Activated T-cell treated with anti-CD3 and anti-CD28 coated beads for 48 hours (primary cell): ENCODE data around the gene TRPM1.
A peak's percentile ranks its signal among the peaks of the same experiment; 100 is the strongest.

Source experiments
- DNase-seq: peaks from one replicate; pipeline ENCODE4 v3.0.0-alpha.2; 2020; ENCODE audit warnings: low read depth

TRPM1 gene

GRCh38 chr15:30969724-30970123 lies 131.8 kb downstream of the TRPM1 start:
- DNase-seq = no peak

DNA sequence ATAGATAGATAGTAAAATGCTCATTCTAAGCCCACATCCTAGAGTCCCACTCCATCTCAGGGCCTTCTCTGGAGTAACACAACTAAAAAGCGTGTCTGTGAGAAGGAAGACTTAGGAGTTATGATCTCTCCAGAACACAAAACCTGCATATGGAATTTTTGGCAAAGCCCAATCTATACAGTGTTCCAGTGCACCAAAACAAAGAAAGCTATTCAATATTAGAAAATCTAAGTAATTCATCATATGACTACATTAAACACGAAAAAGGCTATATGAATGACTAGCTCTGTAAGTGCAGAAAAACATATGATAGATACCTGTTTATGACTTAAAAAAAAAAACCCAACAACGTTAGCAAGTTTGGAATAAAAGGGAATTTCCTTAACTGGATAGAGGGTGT lies 137.8 kb downstream of the TRPM1 start:
- no peak for DNase-seq

GRCh38 chr15:30962659-30963058 lies 138.9 kb downstream of the TRPM1 start:
- no peak for DNase-seq

DNA sequence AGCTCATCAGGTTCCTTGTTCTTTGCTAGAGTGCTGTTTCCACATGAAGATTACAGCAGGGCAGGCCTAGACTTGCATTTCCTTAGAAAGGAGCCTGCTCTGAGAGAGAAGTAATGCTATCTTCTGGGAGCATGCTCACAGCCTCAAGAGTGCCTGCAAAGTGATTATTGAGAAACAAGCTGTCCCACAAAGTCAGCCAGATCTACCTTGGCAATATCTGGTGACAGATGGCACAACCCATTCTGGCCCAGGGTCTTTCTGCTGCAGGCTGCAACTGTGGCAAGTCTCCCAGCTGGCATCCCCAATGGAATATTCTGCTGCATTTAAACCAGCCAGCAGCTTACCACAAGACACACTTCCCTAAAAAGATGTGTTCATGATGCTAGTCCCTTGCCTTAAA lies 139.4 kb downstream of the TRPM1 start:
- DNase-seq = no peak

GRCh38 chr15:30958219-30958618 lies 143.3 kb downstream of the TRPM1 start:
- no peak for DNase-seq

DNA sequence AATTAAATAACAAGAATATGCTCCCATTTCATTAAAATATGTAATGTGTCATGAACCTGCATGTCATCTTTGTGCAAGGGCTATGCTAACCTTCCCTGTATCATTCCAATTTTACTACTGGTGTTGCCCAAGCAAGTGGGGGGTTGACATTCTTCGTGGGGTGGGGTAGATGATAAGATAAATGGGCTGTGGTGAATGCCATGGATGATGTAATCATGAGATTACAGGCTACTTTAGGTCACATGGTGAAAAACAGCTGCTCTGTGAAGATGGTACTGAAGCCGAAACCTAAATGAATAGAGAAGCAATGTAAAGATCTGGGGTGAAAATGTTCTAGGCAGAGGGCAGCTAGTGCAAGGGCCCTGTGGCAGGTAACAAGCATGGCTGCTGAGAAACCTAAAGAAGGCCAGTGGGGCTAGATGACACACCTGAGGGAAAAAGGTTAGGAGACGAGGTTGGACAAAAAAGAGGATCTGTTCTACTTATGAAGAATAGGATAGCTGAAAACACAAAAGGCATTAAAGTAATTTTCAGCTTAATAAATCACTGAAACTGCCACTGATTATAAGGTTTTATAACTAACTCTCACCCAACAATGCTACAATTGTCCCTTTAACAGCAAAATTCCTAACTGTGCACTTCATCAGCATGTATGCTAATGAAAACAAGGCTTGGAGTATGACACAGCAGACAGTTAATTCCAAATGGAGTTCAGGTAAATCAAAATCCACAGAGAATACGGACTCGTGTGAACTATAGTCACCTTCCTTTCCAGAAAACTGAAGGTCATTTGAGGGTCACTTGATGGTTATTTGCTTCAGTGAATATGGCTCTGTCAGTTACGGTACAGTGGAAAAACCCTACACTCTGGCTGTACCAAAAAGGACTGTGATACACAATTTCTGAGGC lies 145.1 kb downstream of the TRPM1 start:
- DNase-seq = no peak

- DNase-seq = no peak
Observed at GRCh38 chr15:30954674-30955073, 146.9 kb downstream of the TRPM1 start.

DNA sequence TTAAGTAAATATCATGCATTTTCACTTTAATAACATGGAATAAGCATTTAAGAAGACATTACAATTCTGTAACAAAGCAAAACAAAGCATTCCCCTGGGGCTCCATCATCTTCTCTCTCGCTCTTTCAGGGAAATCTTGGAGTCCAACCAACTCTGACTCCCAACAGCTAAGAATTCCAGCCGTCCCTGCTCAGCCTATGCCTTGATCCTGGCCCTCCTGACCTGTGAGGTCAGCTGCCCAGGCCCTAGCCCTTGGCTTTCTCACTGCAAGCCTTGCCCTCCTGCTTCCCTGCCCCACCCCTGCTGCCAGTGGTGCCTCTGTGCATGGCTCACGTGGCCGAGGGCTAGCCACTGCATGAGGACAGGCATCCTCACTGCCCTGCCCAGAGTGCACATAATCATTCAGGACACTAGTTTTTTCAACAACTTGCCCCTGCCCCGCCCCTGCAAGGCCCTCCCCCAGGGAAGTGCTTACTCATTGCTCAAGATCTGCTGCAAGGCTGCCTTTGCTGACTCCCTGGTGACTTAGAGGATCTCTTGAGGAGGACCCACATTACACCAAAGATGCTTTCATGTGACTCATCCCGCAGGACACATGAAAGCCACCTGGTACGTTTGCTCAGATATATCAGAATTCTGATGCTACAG lies 147.7 kb downstream of the TRPM1 start:
- peak; percentile 4 for DNase-seq

DNA sequence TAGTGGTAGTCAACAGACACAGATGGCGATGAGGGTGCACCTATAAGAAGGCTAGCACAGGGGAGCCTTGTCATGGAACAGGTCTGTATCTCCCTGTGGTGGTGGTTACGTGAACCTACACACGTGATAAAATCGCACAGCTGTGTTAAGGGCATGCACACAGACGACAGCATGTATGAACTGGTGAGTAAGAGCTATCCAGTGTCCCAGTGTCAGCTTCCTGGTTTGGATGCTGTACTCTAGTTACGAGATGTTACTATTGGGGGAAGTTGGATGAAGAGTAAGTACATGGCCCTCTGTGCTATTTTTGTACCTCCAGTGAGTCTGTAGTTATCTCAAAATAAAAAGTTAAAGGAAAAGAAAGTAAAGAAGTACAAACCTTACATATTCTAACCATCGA lies 148.3 kb downstream of the TRPM1 start:
- DNase-seq = no peak
